ENCODE data around the gene PAPSS2.

Gene PAPSS2

GRCh38 chr10:87753995-87754866 is 94.6 kb downstream of the PAPSS2 start:
- DNase-seq (ENCODE audit: low read depth in 1 of 2, low spot score in 1 of 2) = no peak
- in situ Hi-C loops (cut with HindIII; ENCODE audit: low pct_unique_long_range_greater_than_20kb, low sequenced_read_pairs) = no loop called here
- TF ChIP-seq JUND (IDR thresholded peaks at IDR 0.05; ENCODE audit: low read depth) = no peak

DNA sequence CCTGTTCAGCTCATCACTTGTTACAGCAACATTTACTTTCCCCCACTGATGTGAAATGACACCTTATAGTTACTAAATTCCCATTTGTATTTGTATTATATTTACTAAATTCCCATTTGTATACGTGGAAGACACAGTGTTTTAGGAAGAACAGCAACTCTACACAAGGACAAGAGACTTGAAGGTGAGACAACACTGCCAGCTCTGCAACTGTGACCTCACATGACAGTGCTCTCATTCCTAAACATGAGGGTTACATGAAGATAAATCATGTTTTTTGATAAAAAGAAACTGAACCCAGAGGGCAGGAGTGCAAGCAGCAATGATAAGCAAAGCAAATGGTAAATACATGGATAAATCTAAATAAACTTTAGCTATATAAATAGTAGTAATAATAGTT is 98.0 kb downstream of the PAPSS2 start:
- DNase-seq (ENCODE audit: low read depth in 1 of 2, low spot score in 1 of 2) = no peak
- no peak for TF ChIP-seq JUND (IDR thresholded peaks at IDR 0.05; ENCODE audit: low read depth)
- in situ Hi-C loops (cut with HindIII; ENCODE audit: low pct_unique_long_range_greater_than_20kb, low sequenced_read_pairs) = no loop called here

- in situ Hi-C loops (cut with HindIII; ENCODE audit: low pct_unique_long_range_greater_than_20kb, low sequenced_read_pairs) = no loop called here
- no peak for DNase-seq (ENCODE audit: low read depth in 1 of 2, low spot score in 1 of 2)
- no peak for TF ChIP-seq JUND (IDR thresholded peaks at IDR 0.05; ENCODE audit: low read depth)
Measured at GRCh38 chr10:87759551-87759950, 99.9 kb downstream of the PAPSS2 start.

GRCh38 chr10:87760195-87760905 is 100.7 kb downstream of the PAPSS2 start:
- in situ Hi-C loops (cut with HindIII; ENCODE audit: low pct_unique_long_range_greater_than_20kb, low sequenced_read_pairs) = no loop called here
- no peak for DNase-seq (ENCODE audit: low read depth in 1 of 2, low spot score in 1 of 2)
- TF ChIP-seq JUND (IDR thresholded peaks at IDR 0.05; ENCODE audit: low read depth) = no peak

- TF ChIP-seq JUND (IDR thresholded peaks at IDR 0.05; ENCODE audit: low read depth) = no peak
- in situ Hi-C loops (cut with HindIII; ENCODE audit: low pct_unique_long_range_greater_than_20kb, low sequenced_read_pairs) = no loop called here
- DNase-seq (ENCODE audit: low read depth in 1 of 2, low spot score in 1 of 2) = no peak
Measured at GRCh38 chr10:87761153-87761552, 101.5 kb downstream of the PAPSS2 start.

DNA sequence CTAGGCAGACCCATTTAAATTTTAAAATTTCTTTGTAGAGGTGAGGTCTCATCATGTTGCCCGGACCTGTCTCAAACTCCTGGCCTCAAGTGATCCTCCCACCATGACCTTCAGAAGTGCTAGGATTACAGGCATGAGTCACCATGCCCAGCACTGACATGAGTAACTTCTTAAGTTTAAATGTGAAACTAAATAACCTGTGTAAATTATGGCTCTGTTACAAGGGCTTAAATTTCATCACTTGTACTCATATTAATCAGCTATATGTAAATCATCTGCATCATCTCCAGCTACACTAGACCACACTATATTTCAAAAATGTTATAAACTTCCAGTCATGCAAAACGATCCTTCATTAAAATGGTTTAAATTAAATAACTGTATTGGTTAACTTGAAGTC is 102.2 kb downstream of the PAPSS2 start:
- in situ Hi-C loops (cut with HindIII; ENCODE audit: low pct_unique_long_range_greater_than_20kb, low sequenced_read_pairs) = no loop called here
- no peak for TF ChIP-seq JUND (IDR thresholded peaks at IDR 0.05; ENCODE audit: low read depth)
- no peak for DNase-seq (ENCODE audit: low read depth in 1 of 2, low spot score in 1 of 2)

DNA sequence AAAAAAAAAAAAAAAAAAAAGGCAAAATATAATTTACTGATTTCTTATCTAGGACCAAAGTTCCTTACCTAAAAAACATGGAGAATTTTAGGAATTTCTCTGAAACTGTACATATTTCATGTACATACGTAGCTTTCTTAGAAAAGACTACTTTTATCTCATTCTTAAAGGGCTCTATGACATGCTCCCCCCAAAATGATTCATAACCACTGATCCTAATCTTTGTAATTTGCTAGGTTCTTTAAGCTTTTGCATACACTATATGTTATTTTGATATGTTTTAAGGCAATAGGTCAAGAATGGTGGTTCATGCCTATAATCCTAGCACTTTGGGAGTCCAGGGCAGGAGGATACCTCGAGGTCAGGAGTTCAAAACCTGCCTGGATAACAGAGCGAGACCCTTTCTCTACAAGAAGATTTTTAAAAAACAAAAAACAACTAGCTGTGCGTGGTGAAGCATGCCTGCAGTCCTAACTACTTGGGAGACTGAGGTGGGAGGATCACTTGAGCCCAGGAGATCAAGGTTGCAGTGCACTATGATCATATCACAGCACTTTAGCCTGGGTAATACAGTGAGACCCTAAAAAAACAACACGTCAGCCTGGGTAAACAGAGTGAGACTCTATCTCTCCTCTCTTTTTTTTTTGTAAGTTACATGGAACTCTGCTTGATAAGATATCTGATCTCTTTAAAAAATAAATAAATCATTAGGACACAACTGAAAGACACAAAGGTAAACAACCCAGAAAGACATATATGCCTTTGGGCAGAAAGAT is 103.6 kb downstream of the PAPSS2 start:
- in situ Hi-C loops (cut with HindIII; ENCODE audit: low pct_unique_long_range_greater_than_20kb, low sequenced_read_pairs) = no loop called here
- no peak for TF ChIP-seq JUND (IDR thresholded peaks at IDR 0.05; ENCODE audit: low read depth)
- no peak for DNase-seq (ENCODE audit: low read depth in 1 of 2, low spot score in 1 of 2)

DNA sequence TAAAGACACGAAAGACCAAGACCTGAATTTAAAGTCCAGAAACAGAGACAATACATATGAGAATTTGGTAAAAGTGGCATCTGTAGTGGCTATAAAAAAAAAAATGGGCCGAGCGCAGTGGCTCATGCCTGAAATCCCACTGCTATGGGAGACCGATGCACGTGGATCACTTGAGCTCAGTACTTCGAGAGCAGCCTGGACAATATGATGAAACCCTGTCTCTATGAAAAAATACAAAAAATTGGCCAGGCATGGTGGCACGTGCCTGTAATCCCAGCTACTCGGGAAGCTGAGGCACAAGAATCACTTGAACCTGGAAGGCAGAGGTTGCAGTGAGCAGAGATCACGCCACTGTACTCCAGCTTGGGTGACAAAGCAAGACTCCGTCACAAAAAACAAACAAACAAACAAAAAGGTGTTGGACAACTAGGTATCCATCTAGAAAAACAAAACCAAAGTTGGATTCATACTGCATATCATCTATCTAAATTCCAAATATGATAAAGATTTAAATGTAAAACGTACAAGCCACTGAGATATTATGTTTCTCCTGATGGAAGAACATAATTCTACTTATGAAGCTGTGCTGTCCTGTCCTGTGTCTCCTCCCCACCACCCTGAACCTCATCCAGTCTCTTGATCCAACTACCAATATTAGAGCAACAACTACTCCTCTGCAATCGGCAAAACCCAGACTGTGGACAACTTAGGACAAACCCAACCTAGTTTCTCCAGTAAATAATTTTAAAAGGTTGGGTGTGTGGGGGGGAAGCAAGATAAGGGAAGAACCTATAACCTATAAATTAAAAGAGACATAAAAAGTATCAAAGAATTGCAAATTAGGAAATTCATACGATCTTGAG is 104.6 kb downstream of the PAPSS2 start:
- in situ Hi-C loops (cut with HindIII; ENCODE audit: low pct_unique_long_range_greater_than_20kb, low sequenced_read_pairs) = no loop called here
- no peak for DNase-seq (ENCODE audit: low read depth in 1 of 2, low spot score in 1 of 2)
- no peak for TF ChIP-seq JUND (IDR thresholded peaks at IDR 0.05; ENCODE audit: low read depth)

GRCh38 chr10:87765666-87766376 is 106.1 kb downstream of the PAPSS2 start:
- in situ Hi-C loops (cut with HindIII; ENCODE audit: low pct_unique_long_range_greater_than_20kb, low sequenced_read_pairs) = no loop called here
- TF ChIP-seq JUND (IDR thresholded peaks at IDR 0.05; ENCODE audit: low read depth) = no peak
- no peak for DNase-seq (ENCODE audit: low read depth in 1 of 2, low spot score in 1 of 2)

DNA sequence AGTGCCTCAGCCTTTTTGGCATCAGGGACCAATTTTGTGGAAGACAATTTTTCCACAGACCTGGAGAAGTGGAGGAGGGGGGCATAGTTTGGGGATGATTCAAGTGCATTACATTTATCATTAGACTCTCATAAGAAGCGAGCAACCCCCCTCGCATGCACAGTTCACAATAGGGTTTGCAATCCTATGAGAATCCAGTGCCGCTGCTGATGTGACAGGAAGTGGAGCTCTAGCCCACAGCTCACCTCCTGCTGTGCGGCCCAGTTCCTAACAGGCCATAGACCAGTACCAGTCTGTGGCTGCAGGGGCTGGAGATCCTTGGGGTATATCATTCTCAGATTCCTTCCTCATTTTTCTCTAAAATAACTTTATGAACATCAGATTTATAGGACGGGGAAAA is 107.6 kb downstream of the PAPSS2 start:
- TF ChIP-seq JUND (IDR thresholded peaks at IDR 0.05; ENCODE audit: low read depth) = no peak
- in situ Hi-C loops (cut with HindIII; ENCODE audit: low pct_unique_long_range_greater_than_20kb, low sequenced_read_pairs) = no loop called here
- no peak for DNase-seq (ENCODE audit: low read depth in 1 of 2, low spot score in 1 of 2)

DNA sequence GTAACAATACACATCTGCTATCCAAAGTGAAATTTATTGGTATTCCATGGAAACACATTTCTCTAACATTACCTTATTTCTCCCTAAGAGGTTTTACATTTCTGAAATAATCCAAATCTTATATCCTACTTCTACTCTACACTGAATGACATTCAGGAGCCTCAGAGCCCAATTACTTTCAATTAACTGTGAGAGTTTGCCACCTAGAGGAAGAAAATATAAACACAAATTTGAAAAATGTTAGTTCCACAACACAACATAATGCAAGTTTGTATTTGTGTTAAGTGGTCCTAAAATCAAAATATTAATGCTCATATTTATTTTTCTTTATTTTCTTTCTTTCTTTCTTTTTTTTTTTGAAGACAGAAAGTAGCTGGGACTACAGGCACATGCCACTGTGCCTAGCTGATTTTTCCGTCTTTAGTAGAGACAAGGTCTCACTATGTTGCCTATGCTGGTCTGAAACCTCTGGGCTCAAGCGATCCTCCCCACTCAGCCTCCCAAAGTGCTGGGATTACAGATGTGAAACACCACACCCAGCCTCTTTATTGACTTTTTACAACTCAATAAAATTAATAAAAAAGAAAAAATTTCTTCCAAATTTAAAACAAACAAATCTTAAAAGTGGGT is 112.3 kb downstream of the PAPSS2 start:
- no peak for TF ChIP-seq JUND (IDR thresholded peaks at IDR 0.05; ENCODE audit: low read depth)
- peak; percentile 7 to 55 for DNase-seq (ENCODE audit: low read depth in 1 of 2, low spot score in 1 of 2)
- in situ Hi-C loops (cut with HindIII; ENCODE audit: low pct_unique_long_range_greater_than_20kb, low sequenced_read_pairs) = no loop called here

Data from T47D (cell line).